ENCODE results near the gene MBP. TPM values are rescaled to one million over a fixed set of nuclear protein-coding genes. Genes with fewer than 3 reads are reported as not detected.

Gene MBP
- total RNA-seq, 1 experiment from 2014 or later = not detected

GRCh38 chr18:76984193-76985155 is 148.1 kb downstream of the MBP start:
- Histone ChIP-seq H3K9me3 (ENCODE audit: low read depth, low read length, poor library complexity, severe bottlenecking) (no peaks in the 10 kb centered on the region), H3K4me3 (ENCODE audit: low read depth, low read length, poor library complexity, severe bottlenecking) (no peak overlapping the region), H3K27ac (ENCODE audit: low read depth, low read length, poor library complexity, severe bottlenecking) (no peak overlapping the region), H3K27me3 (replicated peaks; ENCODE audit: insufficient read depth, low read depth, low read length, poor library complexity) (no peaks in the 10 kb centered on the region), H3K36me3 (ENCODE audit: insufficient read depth, low read length, poor library complexity, severe bottlenecking) (no peaks in the 10 kb centered on the region), H3K4me1 (ENCODE audit: insufficient read depth, low read length, poor library complexity, severe bottlenecking) (no peaks in the 10 kb centered on the region)
- intact Hi-C loops (cut with micrococcal nuclease; ENCODE audit: unreplicated experiment) = loop anchor here (10.0 kb wide), 1 partner anchor 590 kb away; no protein-coding TSS in a partner anchor
- BruUV-seq (replicated peaks) = no TSS peak
- ChIA-PET CTCF (no interaction called here), POLR2A (ENCODE audit: low non-redundant PET) (no interaction called here)
- no peak for DNase-seq (ENCODE audit: low spot score)
- no peak for TF ChIP-seq EZH2 (IDR thresholded peaks at IDR 0.05; ENCODE audit: borderline replicate concordance, low read depth, low read length, poor library complexity, severe bottlenecking)
- TF ChIP-seq CTCF (conservative IDR thresholded peaks at IDR 0.05; ENCODE audit: low read depth, low read length) = no peak

GRCh38 chr18:76983613-76984051 is 149.0 kb downstream of the MBP start:
- Histone ChIP-seq H3K9me3 (ENCODE audit: low read depth, low read length, poor library complexity, severe bottlenecking) (no peaks in the 10 kb centered on the region), H3K27me3 (replicated peaks; ENCODE audit: insufficient read depth, low read depth, low read length, poor library complexity) (no peaks in the 10 kb centered on the region), H3K27ac (ENCODE audit: low read depth, low read length, poor library complexity, severe bottlenecking) (no peak overlapping the region), H3K4me1 (ENCODE audit: insufficient read depth, low read length, poor library complexity, severe bottlenecking) (no peaks in the 10 kb centered on the region), H3K36me3 (ENCODE audit: insufficient read depth, low read length, poor library complexity, severe bottlenecking) (no peaks in the 10 kb centered on the region), H3K4me3 (ENCODE audit: low read depth, low read length, poor library complexity, severe bottlenecking) (no peak overlapping the region)
- ChIA-PET CTCF (interaction anchor here (0.6 kb wide), 1 partner anchor 187 kb away, joined by 3 read pairs; no protein-coding TSS in a partner anchor), POLR2A (ENCODE audit: low non-redundant PET) (no interaction called here)
- TF ChIP-seq EZH2 (IDR thresholded peaks at IDR 0.05; ENCODE audit: borderline replicate concordance, low read depth, low read length, poor library complexity, severe bottlenecking) (no peak), CTCF (conservative IDR thresholded peaks at IDR 0.05; ENCODE audit: low read depth, low read length) (no peak)
- intact Hi-C loops (cut with micrococcal nuclease; ENCODE audit: unreplicated experiment) = loop anchor here (1.0 to 10.0 kb wide), 2 partner anchors 181 to 589 kb away; no protein-coding TSS in a partner anchor
- DNase-seq (ENCODE audit: low spot score) = no peak
- no TSS peak for BruUV-seq (replicated peaks)

GRCh38 chr18:76982841-76983583 is 149.6 kb downstream of the MBP start:
- ChIA-PET POLR2A (ENCODE audit: low non-redundant PET) (no interaction called here), CTCF (interaction anchor here (0.6 to 1.0 kb wide), 3 partner anchors 180 to 229 kb away, joined by 3 to 5 read pairs (median 4); no protein-coding TSS in a partner anchor)
- Histone ChIP-seq H3K27ac (ENCODE audit: low read depth, low read length, poor library complexity, severe bottlenecking) (no peak overlapping the region), H3K4me1 (ENCODE audit: insufficient read depth, low read length, poor library complexity, severe bottlenecking) (no peaks in the 10 kb centered on the region), H3K27me3 (replicated peaks; ENCODE audit: insufficient read depth, low read depth, low read length, poor library complexity) (no peaks in the 10 kb centered on the region), H3K9me3 (ENCODE audit: low read depth, low read length, poor library complexity, severe bottlenecking) (no peaks in the 10 kb centered on the region), H3K4me3 (ENCODE audit: low read depth, low read length, poor library complexity, severe bottlenecking) (no peak overlapping the region), H3K36me3 (ENCODE audit: insufficient read depth, low read length, poor library complexity, severe bottlenecking) (no peaks in the 10 kb centered on the region)
- no peak for TF ChIP-seq EZH2 (IDR thresholded peaks at IDR 0.05; ENCODE audit: borderline replicate concordance, low read depth, low read length, poor library complexity, severe bottlenecking)
- peak; percentile 92 for TF ChIP-seq CTCF (conservative IDR thresholded peaks at IDR 0.05; ENCODE audit: low read depth, low read length)
- intact Hi-C loops (cut with micrococcal nuclease; ENCODE audit: unreplicated experiment) = loop anchor here (1.0 to 10.0 kb wide), 2 partner anchors 181 to 588 kb away; no protein-coding TSS in a partner anchor
- BruUV-seq (replicated peaks) = no TSS peak
- DNase-seq (ENCODE audit: low spot score) = peak; percentile 76
